HG02970 (cell line): ENCODE data around the gene RBM15.

Experiments used
- ATAC-seq: cut with Tn5 transposase; IDR thresholded peaks from one replicate; pipeline ENCODE4 v1.9.1; 2021; ENCODE audit warnings: mild to moderate bottlenecking, moderate library complexity, moderate number of reproducible peaks; ENCODE audit not compliant: unreplicated experiment, low FRiP score

Gene RBM15

GRCh38 chr1:110338886-110339406, at the start of gene RBM15:
RBM15 (plus strand) TSS chr1:110339377; CDS start chr1:110339406, 29 bp downstream.
- ATAC-seq, result peak; percentile 58

GRCh38 chr1:110291241-110292030, 47.7 kb upstream of the RBM15 start:
- no peak for ATAC-seq

GRCh38 chr1:110292031-110292741, 47.0 kb upstream of the RBM15 start:
- no peak for ATAC-seq

GRCh38 chr1:110293601-110294104, 45.5 kb upstream of the RBM15 start:
- no peak for ATAC-seq

- ATAC-seq, result no peak
Observed at GRCh38 chr1:110294308-110294707, 44.9 kb upstream of the RBM15 start.

GRCh38 chr1:110298991-110299390, 40.2 kb upstream of the RBM15 start:
- ATAC-seq, result no peak

GRCh38 chr1:110300412-110301085, 38.6 kb upstream of the RBM15 start:
- no peak for ATAC-seq

GRCh38 chr1:110302836-110303235, 36.3 kb upstream of the RBM15 start:
- no peak for ATAC-seq

- ATAC-seq, result no peak
Observed at GRCh38 chr1:110305900-110306420, 33.2 kb upstream of the RBM15 start.

GRCh38 chr1:110307239-110307974, 31.8 kb upstream of the RBM15 start:
- no peak for ATAC-seq

- ATAC-seq, result no peak
Observed at GRCh38 chr1:110308247-110308646, 30.9 kb upstream of the RBM15 start.

- no peak for ATAC-seq
Observed at GRCh38 chr1:110309139-110309538, 30.0 kb upstream of the RBM15 start.

GRCh38 chr1:110309767-110310166, 29.4 kb upstream of the RBM15 start:
- no peak for ATAC-seq

- ATAC-seq, result no peak
Observed at GRCh38 chr1:110310300-110310699, 28.9 kb upstream of the RBM15 start.

- ATAC-seq, result no peak
Observed at GRCh38 chr1:110312188-110313121, 26.7 kb upstream of the RBM15 start.

GRCh38 chr1:110316735-110317134, 22.4 kb upstream of the RBM15 start:
- ATAC-seq, result no peak

- ATAC-seq, result no peak
Observed at GRCh38 chr1:110318046-110318445, 21.1 kb upstream of the RBM15 start.

GRCh38 chr1:110319332-110320167, 19.6 kb upstream of the RBM15 start:
- ATAC-seq, result no peak
